SK-N-SH treated with all-trans-retinoic acid at 6 μM for 48 hours (cell line): ENCODE results near the gene IRX1.

Experiments used
- ATAC-seq: fragments of 200-7000 bp; cut with Tn5 transposase; 3 replicates; pipeline ENCODE4 v1.9.1; 2020; ENCODE audit warnings: mild to moderate bottlenecking, moderate library complexity
- ARNTL ChIP-seq: fragments of 450-650 bp; formaldehyde crosslinking; IDR thresholded peaks from 2 replicates; pipeline ENCODE4 v1.5.0; 2020; ENCODE audit warnings: low read depth, mild to moderate bottlenecking, moderate library complexity, borderline replicate concordance
- BACH2 ChIP-seq: fragments of 250-450 bp; sonication (Bioruptor Pico); IDR thresholded peaks from 2 replicates; pipeline ENCODE4 v1.9.0; 2021; ENCODE audit warnings: mild to moderate bottlenecking, borderline replicate concordance
- CSDC2 ChIP-seq: fragments of 250-450 bp; sonication (Bioruptor Pico); IDR thresholded peaks from 2 replicates; pipeline ENCODE4 v1.5.0; 2020; ENCODE audit warnings: mild to moderate bottlenecking, moderate library complexity
- ESRRG ChIP-seq: fragments of 250-450 bp; sonication (Bioruptor Pico); IDR thresholded peaks from 2 replicates; pipeline ENCODE4 v1.6.1; 2021; ENCODE audit warnings: mild to moderate bottlenecking
- GLIS3 ChIP-seq: fragments of 250-450 bp; sonication (Bioruptor Pico); IDR thresholded peaks from 2 replicates; pipeline ENCODE4 v1.5.0; 2020; ENCODE audit warnings: mild to moderate bottlenecking, moderate library complexity
- ISL1 ChIP-seq: fragments of 250-450 bp; sonication (Bioruptor Pico); IDR thresholded peaks from 2 replicates; pipeline ENCODE4 v2.1.2; 2022; ENCODE audit warnings: mild to moderate bottlenecking, moderate library complexity
- OSR1 ChIP-seq: fragments of 250-450 bp; sonication (Bioruptor Pico); IDR thresholded peaks from 2 replicates; pipeline ENCODE4 v1.8.0; 2022; ENCODE audit warnings: moderate library complexity, mild to moderate bottlenecking, inconsistent platforms
- PPARA ChIP-seq: fragments of 250-450 bp; sonication (Bioruptor Pico); IDR thresholded peaks from 2 replicates; pipeline ENCODE4 v1.5.0; 2020; ENCODE audit warnings: mild to moderate bottlenecking, borderline replicate concordance
- TCF4 ChIP-seq: fragments of 250-450 bp; sonication (Bioruptor Pico); IDR thresholded peaks from 2 replicates; pipeline ENCODE4 v1.8.0; 2021; ENCODE audit warnings: mild to moderate bottlenecking, moderate library complexity, borderline replicate concordance
- TOX ChIP-seq: fragments of 250-450 bp; sonication (Bioruptor Pico); IDR thresholded peaks from 2 replicates; pipeline ENCODE4 v1.8.0; 2021; ENCODE audit warnings: mild to moderate bottlenecking, moderate library complexity, borderline replicate concordance
- ZC3H10 ChIP-seq: fragments of 250-450 bp; sonication (Bioruptor Pico); IDR thresholded peaks from 2 replicates; pipeline ENCODE4 v1.5.1; 2021; ENCODE audit warnings: mild to moderate bottlenecking, moderate library complexity
- ZFP3 ChIP-seq: fragments of 250-450 bp; sonication (Bioruptor Pico); IDR thresholded peaks from 2 replicates; pipeline ENCODE4 v1.5.0; 2020; ENCODE audit warnings: mild to moderate bottlenecking, moderate library complexity
- ZFP30 ChIP-seq: fragments of 450-650 bp; formaldehyde crosslinking; IDR thresholded peaks from 2 replicates; pipeline ENCODE4 v1.5.0; 2022; ENCODE audit warnings: mild to moderate bottlenecking, moderate library complexity
- ZNF565 ChIP-seq: fragments of 450-650 bp; formaldehyde crosslinking; conservative IDR thresholded peaks from 2 replicates; pipeline ENCODE4 v1.5.0; 2020; ENCODE audit warnings: low read depth, mild to moderate bottlenecking, moderate library complexity
- ZNF70 ChIP-seq: fragments of 450-650 bp; formaldehyde crosslinking; IDR thresholded peaks from 2 replicates; pipeline ENCODE4 v1.5.0; 2020; ENCODE audit warnings: mild to moderate bottlenecking, moderate library complexity
- TF ChIP-seq, protein P1 (sequence below): fragments of 250-450 bp; sonication (Bioruptor Pico); IDR thresholded peaks from 2 replicates; pipeline ENCODE4 v1.8.0; 2021; ENCODE audit warnings: low read depth, mild to moderate bottlenecking, moderate library complexity, borderline replicate concordance
- TF ChIP-seq, protein P2 (sequence below): fragments of 250-450 bp; sonication (Bioruptor Pico); IDR thresholded peaks from 2 replicates; pipeline ENCODE4 v1.5.0; 2020; ENCODE audit warnings: mild to moderate bottlenecking, moderate library complexity
- TF ChIP-seq, protein P3 (sequence below): fragments of 250-450 bp; sonication (Bioruptor Pico); IDR thresholded peaks from 2 replicates; pipeline ENCODE4 v1.5.1; 2020; ENCODE audit warnings: low read depth, mild to moderate bottlenecking, moderate library complexity
- TF ChIP-seq, protein P4 (sequence below): fragments of 250-450 bp; sonication (Bioruptor Pico); IDR thresholded peaks from 2 replicates; pipeline ENCODE4 v1.5.1; 2021; ENCODE audit warnings: mild to moderate bottlenecking, moderate library complexity
- TF ChIP-seq, protein P5 (sequence below): fragments of 250-450 bp; sonication (Bioruptor Pico); IDR thresholded peaks from 2 replicates; pipeline ENCODE4 v1.8.0; 2020; ENCODE audit warnings: mild to moderate bottlenecking, moderate library complexity, borderline replicate concordance

IRX1 gene

DNA sequence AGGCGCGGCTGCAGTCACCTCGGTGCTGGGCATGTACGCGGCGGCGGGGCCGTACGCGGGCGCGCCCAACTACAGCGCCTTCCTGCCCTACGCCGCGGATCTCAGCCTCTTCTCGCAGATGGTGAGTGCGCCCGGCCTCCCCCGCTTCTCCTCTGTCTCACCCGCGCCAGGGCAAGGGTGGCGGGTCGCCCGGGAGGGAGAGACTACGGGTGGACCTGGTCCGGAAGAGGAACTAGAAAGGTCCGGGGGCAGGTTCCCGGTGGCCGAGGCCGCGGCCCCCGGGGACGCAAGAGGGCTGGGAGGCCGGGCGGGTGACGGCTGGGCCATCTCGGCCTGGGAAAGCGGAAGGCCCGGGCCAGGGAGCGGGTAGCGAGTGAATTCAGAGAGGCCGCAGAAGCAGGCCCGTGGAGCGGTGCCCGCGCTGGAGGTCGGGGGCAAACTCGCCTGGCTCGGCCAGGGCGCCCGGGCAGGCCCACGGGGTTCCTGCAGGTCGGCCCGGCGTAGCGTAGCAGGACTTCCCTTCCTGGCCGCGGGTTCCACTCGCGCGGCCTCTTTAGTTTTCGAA is 711 bp downstream of the IRX1 start:
- ATAC-seq, result no peak
- TF ChIP-seq, protein P1, sequence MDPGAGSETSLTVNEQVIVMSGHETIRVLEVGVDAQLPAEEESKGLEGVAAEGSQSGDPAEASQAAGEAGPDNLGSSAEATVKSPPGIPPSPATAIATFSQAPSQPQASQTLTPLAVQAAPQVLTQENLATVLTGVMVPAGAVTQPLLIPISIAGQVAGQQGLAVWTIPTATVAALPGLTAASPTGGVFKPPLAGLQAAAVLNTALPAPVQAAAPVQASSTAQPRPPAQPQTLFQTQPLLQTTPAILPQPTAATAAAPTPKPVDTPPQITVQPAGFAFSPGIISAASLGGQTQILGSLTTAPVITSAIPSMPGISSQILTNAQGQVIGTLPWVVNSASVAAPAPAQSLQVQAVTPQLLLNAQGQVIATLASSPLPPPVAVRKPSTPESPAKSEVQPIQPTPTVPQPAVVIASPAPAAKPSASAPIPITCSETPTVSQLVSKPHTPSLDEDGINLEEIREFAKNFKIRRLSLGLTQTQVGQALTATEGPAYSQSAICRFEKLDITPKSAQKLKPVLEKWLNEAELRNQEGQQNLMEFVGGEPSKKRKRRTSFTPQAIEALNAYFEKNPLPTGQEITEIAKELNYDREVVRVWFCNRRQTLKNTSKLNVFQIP (CRISPR knock-in tag), result no peak
- TF ChIP-seq, protein P2, sequence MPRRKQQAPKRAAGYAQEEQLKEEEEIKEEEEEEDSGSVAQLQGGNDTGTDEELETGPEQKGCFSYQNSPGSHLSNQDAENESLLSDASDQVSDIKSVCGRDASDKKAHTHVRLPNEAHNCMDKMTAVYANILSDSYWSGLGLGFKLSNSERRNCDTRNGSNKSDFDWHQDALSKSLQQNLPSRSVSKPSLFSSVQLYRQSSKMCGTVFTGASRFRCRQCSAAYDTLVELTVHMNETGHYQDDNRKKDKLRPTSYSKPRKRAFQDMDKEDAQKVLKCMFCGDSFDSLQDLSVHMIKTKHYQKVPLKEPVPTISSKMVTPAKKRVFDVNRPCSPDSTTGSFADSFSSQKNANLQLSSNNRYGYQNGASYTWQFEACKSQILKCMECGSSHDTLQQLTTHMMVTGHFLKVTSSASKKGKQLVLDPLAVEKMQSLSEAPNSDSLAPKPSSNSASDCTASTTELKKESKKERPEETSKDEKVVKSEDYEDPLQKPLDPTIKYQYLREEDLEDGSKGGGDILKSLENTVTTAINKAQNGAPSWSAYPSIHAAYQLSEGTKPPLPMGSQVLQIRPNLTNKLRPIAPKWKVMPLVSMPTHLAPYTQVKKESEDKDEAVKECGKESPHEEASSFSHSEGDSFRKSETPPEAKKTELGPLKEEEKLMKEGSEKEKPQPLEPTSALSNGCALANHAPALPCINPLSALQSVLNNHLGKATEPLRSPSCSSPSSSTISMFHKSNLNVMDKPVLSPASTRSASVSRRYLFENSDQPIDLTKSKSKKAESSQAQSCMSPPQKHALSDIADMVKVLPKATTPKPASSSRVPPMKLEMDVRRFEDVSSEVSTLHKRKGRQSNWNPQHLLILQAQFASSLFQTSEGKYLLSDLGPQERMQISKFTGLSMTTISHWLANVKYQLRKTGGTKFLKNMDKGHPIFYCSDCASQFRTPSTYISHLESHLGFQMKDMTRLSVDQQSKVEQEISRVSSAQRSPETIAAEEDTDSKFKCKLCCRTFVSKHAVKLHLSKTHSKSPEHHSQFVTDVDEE (CRISPR knock-in tag), result no peak
- TF ChIP-seq ZFP3 (CRISPR knock-in tag), result no peak
- no peak for TF ChIP-seq OSR1 (CRISPR knock-in tag)
- no peak for TF ChIP-seq PPARA (CRISPR knock-in tag)
- no peak for TF ChIP-seq GLIS3 (CRISPR knock-in tag)
- TF ChIP-seq, protein P3, sequence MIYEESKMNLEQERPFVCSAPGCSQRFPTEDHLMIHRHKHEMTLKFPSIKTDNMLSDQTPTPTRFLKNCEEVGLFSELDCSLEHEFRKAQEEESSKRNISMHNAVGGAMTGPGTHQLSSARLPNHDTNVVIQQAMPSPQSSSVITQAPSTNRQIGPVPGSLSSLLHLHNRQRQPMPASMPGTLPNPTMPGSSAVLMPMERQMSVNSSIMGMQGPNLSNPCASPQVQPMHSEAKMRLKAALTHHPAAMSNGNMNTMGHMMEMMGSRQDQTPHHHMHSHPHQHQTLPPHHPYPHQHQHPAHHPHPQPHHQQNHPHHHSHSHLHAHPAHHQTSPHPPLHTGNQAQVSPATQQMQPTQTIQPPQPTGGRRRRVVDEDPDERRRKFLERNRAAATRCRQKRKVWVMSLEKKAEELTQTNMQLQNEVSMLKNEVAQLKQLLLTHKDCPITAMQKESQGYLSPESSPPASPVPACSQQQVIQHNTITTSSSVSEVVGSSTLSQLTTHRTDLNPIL (CRISPR knock-in tag), result no peak
- TF ChIP-seq CSDC2 (CRISPR knock-in tag), result no peak
- no peak for TF ChIP-seq TOX
- TF ChIP-seq ZNF70 (CRISPR knock-in tag), result no peak
- TF ChIP-seq ARNTL (CRISPR knock-in tag), result no peak
- TF ChIP-seq TCF4 (CRISPR knock-in tag), result no peak
- no peak for TF ChIP-seq ZC3H10 (CRISPR knock-in tag)
- no peak for TF ChIP-seq BACH2 (CRISPR knock-in tag)
- no peak for TF ChIP-seq ESRRG
- TF ChIP-seq ZFP30 (CRISPR knock-in tag), result no peak
- TF ChIP-seq, protein P4, sequence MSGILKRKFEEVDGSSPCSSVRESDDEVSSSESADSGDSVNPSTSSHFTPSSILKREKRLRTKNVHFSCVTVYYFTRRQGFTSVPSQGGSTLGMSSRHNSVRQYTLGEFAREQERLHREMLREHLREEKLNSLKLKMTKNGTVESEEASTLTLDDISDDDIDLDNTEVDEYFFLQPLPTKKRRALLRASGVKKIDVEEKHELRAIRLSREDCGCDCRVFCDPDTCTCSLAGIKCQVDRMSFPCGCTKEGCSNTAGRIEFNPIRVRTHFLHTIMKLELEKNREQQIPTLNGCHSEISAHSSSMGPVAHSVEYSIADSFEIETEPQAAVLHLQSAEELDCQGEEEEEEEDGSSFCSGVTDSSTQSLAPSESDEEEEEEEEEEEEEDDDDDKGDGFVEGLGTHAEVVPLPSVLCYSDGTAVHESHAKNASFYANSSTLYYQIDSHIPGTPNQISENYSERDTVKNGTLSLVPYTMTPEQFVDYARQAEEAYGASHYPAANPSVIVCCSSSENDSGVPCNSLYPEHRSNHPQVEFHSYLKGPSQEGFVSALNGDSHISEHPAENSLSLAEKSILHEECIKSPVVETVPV (CRISPR knock-in tag), result no peak
- no peak for TF ChIP-seq ZNF565 (CRISPR knock-in tag)

DNA sequence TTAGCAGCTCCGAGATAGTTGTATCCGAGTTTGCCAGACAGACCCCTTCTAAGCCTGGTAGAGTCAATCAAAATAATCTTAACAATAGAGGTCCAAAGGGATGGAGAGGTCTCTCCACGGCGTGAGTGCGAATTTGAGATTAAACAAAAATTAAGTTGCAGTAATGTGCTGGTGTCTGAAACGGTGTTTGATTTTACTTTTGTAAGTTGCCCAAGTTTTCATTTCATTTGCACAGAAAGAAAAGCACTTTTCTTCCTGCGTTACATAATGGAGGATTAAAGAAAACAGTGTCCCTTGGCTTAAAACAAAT is 1.2 kb downstream of the IRX1 start:
- no peak for ATAC-seq
- TF ChIP-seq, protein P1 (CRISPR knock-in tag), result no peak
- TF ChIP-seq TOX (no peak), ISL1 (no peak), TCF4 (CRISPR knock-in tag) (no peak), ARNTL (CRISPR knock-in tag) (no peak), OSR1 (CRISPR knock-in tag) (no peak), BACH2 (CRISPR knock-in tag) (no peak)
- TF ChIP-seq, protein P5, sequence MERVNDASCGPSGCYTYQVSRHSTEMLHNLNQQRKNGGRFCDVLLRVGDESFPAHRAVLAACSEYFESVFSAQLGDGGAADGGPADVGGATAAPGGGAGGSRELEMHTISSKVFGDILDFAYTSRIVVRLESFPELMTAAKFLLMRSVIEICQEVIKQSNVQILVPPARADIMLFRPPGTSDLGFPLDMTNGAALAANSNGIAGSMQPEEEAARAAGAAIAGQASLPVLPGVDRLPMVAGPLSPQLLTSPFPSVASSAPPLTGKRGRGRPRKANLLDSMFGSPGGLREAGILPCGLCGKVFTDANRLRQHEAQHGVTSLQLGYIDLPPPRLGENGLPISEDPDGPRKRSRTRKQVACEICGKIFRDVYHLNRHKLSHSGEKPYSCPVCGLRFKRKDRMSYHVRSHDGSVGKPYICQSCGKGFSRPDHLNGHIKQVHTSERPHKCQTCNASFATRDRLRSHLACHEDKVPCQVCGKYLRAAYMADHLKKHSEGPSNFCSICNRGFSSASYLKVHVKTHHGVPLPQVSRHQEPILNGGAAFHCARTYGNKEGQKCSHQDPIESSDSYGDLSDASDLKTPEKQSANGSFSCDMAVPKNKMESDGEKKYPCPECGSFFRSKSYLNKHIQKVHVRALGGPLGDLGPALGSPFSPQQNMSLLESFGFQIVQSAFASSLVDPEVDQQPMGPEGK, result no peak
- TF ChIP-seq, protein P2 (CRISPR knock-in tag), result no peak
